SK-N-MC (cell line): ENCODE data around the gene ITIH4.

Source experiments
- EZH2 ChIP-seq: fragments of 200-600 bp; sonication (generic); IDR thresholded peaks from one replicate; pipeline ENCODE4 v1.6.1; 2017; ENCODE audit warnings: antibody characterized with exemption
- POLR2AphosphoS5 ChIP-seq: IDR thresholded peaks from 2 replicates; pipeline ENCODE4 v1.6.1; 2012; ENCODE audit warnings: mild to moderate bottlenecking, low read depth, low read length, borderline replicate concordance

DNA sequence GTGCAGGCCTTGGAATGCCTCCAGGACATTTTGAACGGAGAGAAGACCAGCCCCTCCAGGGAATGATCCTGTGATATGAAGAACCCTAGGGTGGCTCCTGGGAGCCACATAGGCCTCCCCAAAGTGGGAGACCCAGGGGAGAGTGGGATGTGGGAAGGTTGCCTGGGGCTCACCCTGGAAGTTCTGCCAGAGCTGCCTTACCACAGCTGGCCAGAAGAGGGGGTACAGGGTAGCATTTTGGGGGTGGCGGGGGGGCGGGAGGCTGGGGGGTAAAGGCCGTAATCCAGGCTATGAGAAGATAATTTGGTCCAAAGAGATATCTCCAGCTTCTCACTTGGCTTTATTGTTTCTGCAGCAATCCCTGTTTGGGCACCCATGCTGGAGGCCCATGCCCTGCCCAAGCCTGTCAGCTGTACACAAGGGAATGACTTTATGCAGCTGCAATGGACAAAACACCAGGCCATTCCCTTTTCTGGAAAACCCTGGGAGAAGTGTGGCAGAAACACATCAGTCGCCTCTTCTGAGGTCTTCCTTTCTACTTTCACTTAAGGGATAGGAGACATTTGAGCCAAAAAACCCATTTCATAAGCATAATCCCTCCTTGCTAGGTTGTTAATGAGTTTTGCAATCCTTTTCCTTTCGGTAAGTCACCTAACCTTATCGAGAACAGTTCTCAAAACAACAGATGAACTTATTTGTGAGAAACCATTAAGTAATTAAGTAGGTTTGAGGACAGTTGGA lies 15.4 kb upstream of the ITIH4 start:
- no peak for TF ChIP-seq EZH2
- TF ChIP-seq POLR2AphosphoS5, result no peak
